ENCODE data around the gene PDE11A. TPM values are rescaled to one million over a fixed set of nuclear protein-coding genes. Genes with fewer than 3 reads are reported as not detected.

PDE11A gene
- total and polyA plus RNA-seq, 2 of the 13 experiments (the other 11 are each of a cell fraction or from before 2014, with no cell fraction given), result 1.2 to 1.7 TPM

DNA sequence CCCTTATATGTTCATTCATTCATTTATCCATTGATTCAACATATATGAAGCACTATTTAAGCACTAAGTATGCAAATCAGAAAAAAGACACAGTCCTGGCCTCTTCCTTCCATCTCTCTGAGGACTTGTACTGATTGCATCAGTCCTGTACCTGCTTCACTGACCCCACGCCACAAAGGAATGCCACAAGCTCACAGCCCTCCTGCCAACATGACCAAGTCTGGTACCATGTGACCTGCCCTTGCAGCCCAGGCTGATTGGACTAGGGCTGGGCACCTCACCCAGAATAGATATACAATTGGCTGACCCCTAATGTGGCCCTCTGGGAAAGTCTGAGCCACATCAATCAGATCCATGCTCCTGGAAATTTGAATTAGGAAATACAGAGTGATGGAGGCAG lies 483.4 kb downstream of the PDE11A start (continued):
- no peak for TF ChIP-seq ZNF496 (CRISPR knock-in tag; IDR thresholded peaks at IDR 0.05; ENCODE audit: insufficient replicate concordance)
- no peak for TF ChIP-seq HBP1 (CRISPR knock-in tag; IDR thresholded peaks at IDR 0.05; ENCODE audit: low read depth)

DNA sequence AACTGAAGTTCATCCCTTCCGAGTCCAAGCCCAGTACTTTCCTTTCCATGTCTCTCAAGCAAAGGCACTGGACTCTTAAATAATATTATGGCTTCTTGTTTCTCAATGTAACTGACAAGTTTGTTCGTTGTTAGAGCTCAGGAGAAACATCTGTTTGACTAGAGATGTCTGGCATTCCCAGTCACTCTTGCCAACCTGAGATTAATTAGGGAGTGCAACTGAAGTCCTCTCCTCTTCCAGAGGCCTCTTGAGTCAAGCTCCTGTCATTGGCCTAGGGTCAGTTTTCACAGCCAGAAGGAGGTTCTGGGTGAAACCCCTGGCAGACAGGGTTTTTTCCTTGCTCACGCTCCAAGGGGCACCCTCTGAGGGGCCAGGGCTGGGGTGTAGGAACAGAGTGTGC lies 483.9 kb downstream of the PDE11A start:
- H3K9me3 ChIP-seq (ENCODE audit: low read length), result no peaks in the 10 kb centered on the region
- no peaks in the 10 kb centered on the region for H3K36me3 ChIP-seq (replicated peaks in 1 of 2; ENCODE audit: control insufficient read depth in 1 of 2, insufficient read depth in 2 of 2, low read length in 2 of 2)
- FAIRE-seq (no peak), ATAC-seq (no peak), DNase-seq (ENCODE audit: low spot score) (no peak)
- no TSS peak for BruUV-seq (replicated peaks)
- H3K27me3 ChIP-seq (ENCODE audit: control insufficient read depth in 1 of 2, insufficient read depth in 2 of 2, low read length in 2 of 2), result no peaks in the 10 kb centered on the region; a peak in 1 of 5 replicates
- peaks cover 53% of the 10 kb centered on the region for H3K4me1 ChIP-seq (ENCODE audit: insufficient read depth, low read length)
- H3K27ac ChIP-seq (ENCODE audit: extremely low read length, insufficient read depth, low read length), result no peak overlapping the region
- TF ChIP-seq, protein P1, sequence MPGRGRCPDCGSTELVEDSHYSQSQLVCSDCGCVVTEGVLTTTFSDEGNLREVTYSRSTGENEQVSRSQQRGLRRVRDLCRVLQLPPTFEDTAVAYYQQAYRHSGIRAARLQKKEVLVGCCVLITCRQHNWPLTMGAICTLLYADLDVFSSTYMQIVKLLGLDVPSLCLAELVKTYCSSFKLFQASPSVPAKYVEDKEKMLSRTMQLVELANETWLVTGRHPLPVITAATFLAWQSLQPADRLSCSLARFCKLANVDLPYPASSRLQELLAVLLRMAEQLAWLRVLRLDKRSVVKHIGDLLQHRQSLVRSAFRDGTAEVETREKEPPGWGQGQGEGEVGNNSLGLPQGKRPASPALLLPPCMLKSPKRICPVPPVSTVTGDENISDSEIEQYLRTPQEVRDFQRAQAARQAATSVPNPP (CRISPR knock-in tag; IDR thresholded peaks at IDR 0.05), result no peak
- no peak for TF ChIP-seq FUBP1 (CRISPR knock-in tag; IDR thresholded peaks at IDR 0.05; ENCODE audit: borderline replicate concordance)
- no peak for TF ChIP-seq MEF2D (CRISPR knock-in tag; IDR thresholded peaks at IDR 0.05)
- TF ChIP-seq TP53 (CRISPR knock-in tag; conservative IDR thresholded peaks at IDR 0.05), result no peak
- no peak for TF ChIP-seq SOX5 (CRISPR knock-in tag; IDR thresholded peaks at IDR 0.05; ENCODE audit: borderline replicate concordance)
- TF ChIP-seq SIN3A (IDR thresholded peaks at IDR 0.05; ENCODE audit: borderline replicate concordance, low read depth, low read length), result no peak
- no peak for TF ChIP-seq ZMYM2 (CRISPR knock-in tag; IDR thresholded peaks at IDR 0.05)
- TF ChIP-seq TBX2 (CRISPR knock-in tag; IDR thresholded peaks at IDR 0.05; ENCODE audit: borderline replicate concordance), result no peak
- TF ChIP-seq SNAI1 (CRISPR knock-in tag; IDR thresholded peaks at IDR 0.05; ENCODE audit: borderline replicate concordance), result no peak
- TF ChIP-seq MAZ (IDR thresholded peaks at IDR 0.05; ENCODE audit: borderline replicate concordance, low read depth, low read length), result no peak
- no peak for TF ChIP-seq MAZ (CRISPR knock-in tag; IDR thresholded peaks at IDR 0.05; ENCODE audit: low read depth)
- TF ChIP-seq ZNF121 (CRISPR knock-in tag; IDR thresholded peaks at IDR 0.05), result no peak
- H4K20me1 ChIP-seq (ENCODE audit: insufficient read depth, low read length), result no peaks in the 10 kb centered on the region
- ChIA-PET CTCF (ENCODE audit: low intra/inter-chr PET ratio, low total read pairs) (no interaction called here), POLR2A (no interaction called here)
- in situ Hi-C loops (cut with HindIII; ENCODE audit: extremely low pct_ligation_motif_present, low pct_unique_long_range_greater_than_20kb) (no loop called here), intact Hi-C loops (cut with micrococcal nuclease; ENCODE audit: unreplicated experiment) (no loop called here)
- H3K79me2 ChIP-seq (ENCODE audit: insufficient read depth, low read length), result no peaks in the 10 kb centered on the region
- no peak overlapping the region for H3K9ac ChIP-seq (ENCODE audit: insufficient read depth, low read depth, low read length)
- no peak overlapping the region for H2AFZ ChIP-seq (ENCODE audit: low read length)
- WGBS (ENCODE audit: low lambda C conversion rate), result 47% methylated on average over 2 of the region's 3 CpGs
- H3K4me2 ChIP-seq (ENCODE audit: low read depth, low read length), result no peak overlapping the region
- no peak overlapping the region for H3K4me3 ChIP-seq (replicated peaks in 1 of 3; ENCODE audit: insufficient read depth in 1 of 3, low read depth in 2 of 3, low read length in 3 of 3)
